ENCODE data around the gene MARK3.

MARK3 gene

GRCh38 chr14:103380719-103381377, 4.4 kb upstream of the MARK3 start:
- CTCF ChIA-PET, result interaction anchor here (1.0 to 5.0 kb wide), 5 partner anchors 9 to 119 kb away, joined by 3 to 41 read pairs (median 4); no protein-coding TSS in a partner anchor

GRCh38 chr14:103382376-103382775, 2.8 kb upstream of the MARK3 start:
- ChIA-PET CTCF (interaction anchor here (0.8 to 4.7 kb wide), 5 partner anchors 9 to 118 kb away, joined by 3 to 30 read pairs (median 3); no protein-coding TSS in a partner anchor), POLR2A (no interaction called here)
- DNase-seq (ENCODE audit: extremely low spot score), result no peak
- no peak for TF ChIP-seq CTCF (IDR thresholded peaks at IDR 0.05; ENCODE audit: control extremely low read depth, extremely low read depth, low read depth, missing control alignments)

More at GRCh38 chr14:103380719-103381377, 4.4 kb upstream of the MARK3 start:
- DNase-seq (ENCODE audit: extremely low spot score), result no peak
- POLR2A ChIA-PET, result no interaction called here
- TF ChIP-seq CTCF (IDR thresholded peaks at IDR 0.05; ENCODE audit: control extremely low read depth, extremely low read depth, low read depth, missing control alignments), result no peak

- no peak for DNase-seq (ENCODE audit: extremely low spot score)
- TF ChIP-seq CTCF (IDR thresholded peaks at IDR 0.05; ENCODE audit: control extremely low read depth, extremely low read depth, low read depth, missing control alignments), result no peak
- POLR2A ChIA-PET, result interaction anchor here (1.5 kb wide), 1 partner anchor 44 kb away, joined by 5 read pairs; no protein-coding TSS in a partner anchor
- CTCF ChIA-PET, result interaction anchor here (0.9 to 4.7 kb wide), 2 partner anchors 9 to 41 kb away, joined by 3 to 30 read pairs; no protein-coding TSS in a partner anchor
Measured at GRCh38 chr14:103384450-103385151, 614 bp upstream of the MARK3 start.

- no peak for TF ChIP-seq CTCF (IDR thresholded peaks at IDR 0.05; ENCODE audit: control extremely low read depth, extremely low read depth, low read depth, missing control alignments)
- DNase-seq (ENCODE audit: extremely low spot score), result no peak
- ChIA-PET CTCF (interaction anchor here (8.9 kb wide), 1 partner anchor 18 kb away, joined by 148 read pairs; no protein-coding TSS in a partner anchor), POLR2A (no interaction called here)
Measured at GRCh38 chr14:103385929-103386712, 906 bp downstream of the MARK3 start.

- no peak for DNase-seq (ENCODE audit: extremely low spot score)
- ChIA-PET CTCF (interaction anchor here (8.9 kb wide), 1 partner anchor 18 kb away, joined by 148 read pairs; no protein-coding TSS in a partner anchor), POLR2A (no interaction called here)
- TF ChIP-seq CTCF (IDR thresholded peaks at IDR 0.05; ENCODE audit: control extremely low read depth, extremely low read depth, low read depth, missing control alignments), result no peak
Measured at GRCh38 chr14:103386713-103387329, 1.6 kb downstream of the MARK3 start.

- no peak for TF ChIP-seq CTCF (IDR thresholded peaks at IDR 0.05; ENCODE audit: control extremely low read depth, extremely low read depth, low read depth, missing control alignments)
- ChIA-PET CTCF (interaction anchor here (2.9 to 8.9 kb wide), 4 partner anchors 9 to 283 kb away, joined by 21 to 148 read pairs (median 64); no protein-coding TSS in a partner anchor), POLR2A (no interaction called here)
- DNase-seq (ENCODE audit: extremely low spot score), result no peak
Measured at GRCh38 chr14:103388664-103389063, 3.4 kb downstream of the MARK3 start.
